Gastroesophageal sphincter (tissue), 4 donors: ENCODE results near the gene UBE4B. TPM values are rescaled to one million over a fixed set of nuclear protein-coding genes. Genes with fewer than 3 reads are reported as not detected.

Experiments used
- ATAC-seq: fragments of 150-250 bp; one replicate; pipeline ENCODE4 v1.9.1; 2016; ENCODE audit warnings: mild to moderate bottlenecking, moderate library complexity
- H3K27ac ChIP-seq, 4 donors: fragments of 200-600 bp; sonication (generic) in 3 of 4; 1 replicate in 3 of 4; 2 replicates in 1 of 4; pipeline ENCODE4 v1.5.1; 2016 to 2019
- H3K27me3 ChIP-seq: fragments of 200-600 bp; sonication (generic); one replicate; pipeline ENCODE4 v1.5.1; 2019
- H3K36me3 ChIP-seq, 2 donors: fragments of 200-600 bp; sonication (generic); one replicate each; pipeline ENCODE4 v1.5.1; 2019; ENCODE audit warnings: control low read depth in 1 of 2
- H3K4me1 ChIP-seq, 3 donors: fragments of 200-600 bp; sonication (generic); 1 replicate in 2 of 3; 2 replicates in 1 of 3; pipeline ENCODE4 v1.5.1; 2016 to 2019; ENCODE audit warnings: control low read depth in 2 of 3
- H3K4me3 ChIP-seq, 2 donors: fragments of 200-600 bp; sonication (generic); one replicate each; pipeline ENCODE4 v1.5.1; 2019; ENCODE audit warnings: mild to moderate bottlenecking in 1 of 2, moderate library complexity in 1 of 2
- H3K9me3 ChIP-seq, 3 donors: fragments of 200-600 bp; sonication (generic); one replicate each; pipeline ENCODE4 v1.5.1; 2017 to 2019; ENCODE audit warnings: control low read depth in 2 of 3
- EP300 ChIP-seq: sonication (generic); formaldehyde crosslinking; IDR thresholded peaks from one replicate; pipeline ENCODE4 v1.6.1; 2017; ENCODE audit warnings: antibody characterized with exemption, mild to moderate bottlenecking
- POLR2A ChIP-seq, 2 donors: fragments of 450-650 bp; IDR thresholded peaks; one replicate each; pipeline ENCODE4 v1.6.1; 2017; ENCODE audit warnings: antibody characterized with exemption in 2 of 2, mild to moderate bottlenecking in 2 of 2, moderate library complexity in 1 of 2
- POLR2AphosphoS5 ChIP-seq: sonication (generic); formaldehyde crosslinking; IDR thresholded peaks from one replicate; pipeline ENCODE4 v1.6.1; 2017; ENCODE audit warnings: antibody characterized with exemption
- WGBS, 2 donors: methylation state at CpG; one replicate each; pipeline ENCODE4 v1.1.5; 2018; ENCODE audit warnings: low coverage in 1 of 2; 5-methylcytosine and 5-hydroxymethylcytosine counted together
- total RNA-seq, 4 donors: library from RNA; depleted of rRNA; stranded (reverse); fragments of >200 nt; gene quantifications; one replicate each; pipeline ENCODE4 v1.1.0, GENCODE V29; 2016
- TF ChIP-seq, protein P1 (sequence below), 4 experiments: fragments of 200-600 bp in 2 of 4; fragments of 450-650 bp in 2 of 4; sonication (generic) in 1 of 4; IDR thresholded peaks; one replicate each; pipeline ENCODE4 v1.5.1; 2017 to 2019; ENCODE audit warnings: antibody characterized with exemption in 4 of 4, mild to moderate bottlenecking in 2 of 4, moderate library complexity in 2 of 4

Gene UBE4B
- total RNA-seq, 4 donors from 2014 or later, result 56.9 to 120 (median 83.2) TPM

DNA sequence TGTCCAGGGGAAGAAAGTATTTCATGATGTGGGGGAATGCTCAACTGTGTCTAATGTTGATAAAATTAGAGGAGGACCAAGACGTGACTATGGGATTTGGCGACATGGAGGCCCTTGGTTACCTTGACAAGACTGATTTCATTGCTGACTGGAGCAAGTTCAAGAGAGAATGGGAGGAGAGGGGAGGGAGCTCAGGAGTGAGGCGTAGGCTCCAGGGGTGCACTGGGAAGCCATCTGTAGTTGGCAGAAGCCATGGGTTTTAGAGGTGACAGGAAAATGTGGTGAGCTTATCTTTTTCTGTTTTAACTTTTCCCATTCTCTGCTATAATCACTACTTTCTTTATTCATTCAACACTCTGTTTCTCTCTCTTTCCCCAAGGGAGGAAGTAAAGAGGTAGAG lies 15.8 kb downstream of the UBE4B start:
- no peaks in the 10 kb centered on the region for H3K27me3 ChIP-seq
- H3K4me3 ChIP-seq, result no peak overlapping the region
- TF ChIP-seq POLR2AphosphoS5, result no peak
- TF ChIP-seq, protein P1, sequence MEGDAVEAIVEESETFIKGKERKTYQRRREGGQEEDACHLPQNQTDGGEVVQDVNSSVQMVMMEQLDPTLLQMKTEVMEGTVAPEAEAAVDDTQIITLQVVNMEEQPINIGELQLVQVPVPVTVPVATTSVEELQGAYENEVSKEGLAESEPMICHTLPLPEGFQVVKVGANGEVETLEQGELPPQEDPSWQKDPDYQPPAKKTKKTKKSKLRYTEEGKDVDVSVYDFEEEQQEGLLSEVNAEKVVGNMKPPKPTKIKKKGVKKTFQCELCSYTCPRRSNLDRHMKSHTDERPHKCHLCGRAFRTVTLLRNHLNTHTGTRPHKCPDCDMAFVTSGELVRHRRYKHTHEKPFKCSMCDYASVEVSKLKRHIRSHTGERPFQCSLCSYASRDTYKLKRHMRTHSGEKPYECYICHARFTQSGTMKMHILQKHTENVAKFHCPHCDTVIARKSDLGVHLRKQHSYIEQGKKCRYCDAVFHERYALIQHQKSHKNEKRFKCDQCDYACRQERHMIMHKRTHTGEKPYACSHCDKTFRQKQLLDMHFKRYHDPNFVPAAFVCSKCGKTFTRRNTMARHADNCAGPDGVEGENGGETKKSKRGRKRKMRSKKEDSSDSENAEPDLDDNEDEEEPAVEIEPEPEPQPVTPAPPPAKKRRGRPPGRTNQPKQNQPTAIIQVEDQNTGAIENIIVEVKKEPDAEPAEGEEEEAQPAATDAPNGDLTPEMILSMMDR (IDR thresholded peaks at IDR 0.05), result no peak
- WGBS, 2 donors, result 96% methylated on average over 3 of the region's 3 CpGs; no CpG with 5 or more reads in 1 of the 2 donors
- no peak overlapping the region for H3K27ac ChIP-seq
- peaks cover 15 to 80% (median 16%) of the 10 kb centered on the region in 3 donors for H3K4me1 ChIP-seq
- no peaks in the 10 kb centered on the region for H3K9me3 ChIP-seq
- H3K36me3 ChIP-seq, result peaks cover 0 to 36% of the 10 kb centered on the region in 2 donors
- no peak for ATAC-seq

DNA sequence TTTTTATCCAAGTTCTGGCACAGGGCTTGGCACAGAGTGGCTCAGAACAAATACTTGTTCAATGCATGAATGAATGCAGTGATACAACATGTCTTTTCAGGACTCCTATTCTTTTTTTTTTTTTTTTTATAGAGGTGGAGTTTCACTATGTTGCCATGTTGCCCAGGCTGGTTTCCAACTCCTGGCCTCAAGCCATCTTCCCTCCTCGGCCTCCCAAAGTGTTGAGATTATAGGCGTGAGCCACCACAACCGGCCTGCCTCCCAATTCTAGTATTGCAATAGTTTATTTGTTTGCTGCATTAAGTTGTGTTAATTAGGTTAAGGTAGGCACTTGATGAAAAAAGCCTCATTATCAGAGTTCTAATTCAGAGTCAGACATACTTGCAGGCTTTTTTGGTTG lies 17.9 kb downstream of the UBE4B start:
- no peak for ATAC-seq
- H3K27ac ChIP-seq, result no peak overlapping the region
- H3K27me3 ChIP-seq, result no peaks in the 10 kb centered on the region
- TF ChIP-seq POLR2A (IDR thresholded peaks at IDR 0.05), result no peak
- no peak for TF ChIP-seq EP300
- no peak for TF ChIP-seq POLR2AphosphoS5
- TF ChIP-seq, protein P1 (IDR thresholded peaks at IDR 0.05), result no peak
- no peak overlapping the region for H3K4me3 ChIP-seq
- H3K36me3 ChIP-seq, result peaks cover 0 to 28% of the 10 kb centered on the region in 2 donors
- no peaks in the 10 kb centered on the region for H3K9me3 ChIP-seq
- peaks cover 13 to 73% (median 13%) of the 10 kb centered on the region in 3 donors for H3K4me1 ChIP-seq
- WGBS, 2 donors, result 69 to 71% methylated on average over 3 of the region's 3 CpGs

DNA sequence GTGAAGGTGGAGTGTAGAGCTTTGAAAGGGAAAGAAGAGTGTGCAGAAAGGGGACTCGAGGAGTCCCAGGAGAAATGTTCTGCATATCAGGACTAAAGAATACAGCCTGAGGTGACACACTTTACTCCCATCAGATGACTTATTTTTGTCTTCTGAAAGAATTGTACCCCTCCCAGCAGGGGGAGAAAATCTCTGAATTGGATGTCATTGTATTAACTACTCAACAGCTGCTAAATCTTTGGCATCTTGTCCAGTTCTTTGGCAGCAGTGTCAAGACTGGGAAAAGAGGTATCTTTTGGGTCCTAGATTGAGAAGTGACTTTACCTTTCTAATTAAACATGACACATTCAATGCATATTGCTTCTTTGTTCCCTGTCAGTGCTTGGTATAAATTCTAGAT lies 18.9 kb downstream of the UBE4B start:
- no peak overlapping the region for H3K4me3 ChIP-seq
- 80% methylated on average over 1 of the region's 1 CpG; no CpG with 5 or more reads in 1 of the 2 donors for WGBS, 2 donors
- no peak for ATAC-seq

DNA sequence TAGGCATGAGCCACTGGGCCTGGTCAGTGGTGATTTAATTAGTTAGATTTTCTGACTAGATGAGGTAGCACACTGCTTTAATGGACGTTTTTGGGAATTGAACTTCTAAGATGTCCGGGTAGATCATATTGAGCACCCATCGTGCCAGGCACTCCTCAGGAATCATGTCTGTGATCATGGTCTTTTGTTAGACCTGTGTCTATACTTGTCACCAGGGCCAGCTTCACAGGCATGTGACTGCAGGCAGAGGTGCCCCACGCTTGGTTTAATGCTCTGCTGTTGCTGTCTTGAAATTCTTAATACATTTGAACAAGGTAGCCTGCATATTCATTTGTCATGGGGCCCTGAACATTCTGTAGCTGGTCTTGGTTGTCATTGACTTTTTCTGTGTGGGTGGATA lies 19.6 kb downstream of the UBE4B start:
- no peak for ATAC-seq

More for the DNA sequence above, 18.9 kb downstream of the UBE4B start:
- TF ChIP-seq, protein P1 (IDR thresholded peaks at IDR 0.05), result no peak
- TF ChIP-seq EP300, result no peak
- no peak for TF ChIP-seq POLR2A (IDR thresholded peaks at IDR 0.05)
- TF ChIP-seq POLR2AphosphoS5, result no peak
- Histone ChIP-seq H3K27me3 (no peaks in the 10 kb centered on the region), H3K9me3 (no peaks in the 10 kb centered on the region), H3K4me1 (peaks cover 4 to 73% (median 7%) of the 10 kb centered on the region in 3 donors), H3K27ac (no peak overlapping the region), H3K36me3 (peaks cover 0 to 28% of the 10 kb centered on the region in 2 donors)

DNA sequence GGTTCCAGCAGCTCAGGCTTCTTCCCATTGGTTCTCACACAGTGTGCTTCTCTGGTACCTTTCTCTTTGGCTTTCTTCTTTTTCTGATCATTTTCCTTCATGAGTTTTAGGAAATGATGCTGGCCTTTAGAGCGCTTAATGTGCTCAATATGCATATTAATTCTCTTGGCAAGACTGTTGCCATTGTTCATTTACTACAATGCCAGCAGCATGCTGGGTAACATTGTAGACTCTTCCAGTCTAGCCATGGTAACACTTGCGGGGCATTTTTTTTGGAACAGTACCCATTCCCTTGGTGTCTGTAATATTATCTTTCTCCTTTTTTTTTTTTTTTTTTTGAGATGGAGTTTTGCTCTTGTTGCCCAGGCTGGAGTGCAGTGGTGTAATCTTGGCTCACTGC lies 21.7 kb downstream of the UBE4B start:
- TF ChIP-seq POLR2AphosphoS5 (no peak), EP300 (no peak), POLR2A (IDR thresholded peaks at IDR 0.05) (no peak)
- TF ChIP-seq, protein P1 (IDR thresholded peaks at IDR 0.05), result no peak
- Histone ChIP-seq H3K4me1 (peaks cover 3 to 73% (median 21%) of the 10 kb centered on the region in 3 donors), H3K27ac (no peak overlapping the region), H3K4me3 (no peak overlapping the region), H3K36me3 (peaks cover 0 to 33% of the 10 kb centered on the region in 2 donors), H3K27me3 (no peaks in the 10 kb centered on the region), H3K9me3 (no peaks in the 10 kb centered on the region)
- 79 to 100% methylated on average over 2 of the region's 2 CpGs for WGBS, 2 donors
- ATAC-seq, result no peak

More for the DNA sequence above, 19.6 kb downstream of the UBE4B start:
- peaks cover 0 to 73% (median 10%) of the 10 kb centered on the region in 3 donors for H3K4me1 ChIP-seq
- H3K27ac ChIP-seq, result no peak overlapping the region
- H3K27me3 ChIP-seq, result no peaks in the 10 kb centered on the region
- TF ChIP-seq, protein P1 (IDR thresholded peaks at IDR 0.05), result no peak
- TF ChIP-seq POLR2AphosphoS5 (no peak), EP300 (no peak), POLR2A (IDR thresholded peaks at IDR 0.05) (no peak)
- H3K9me3 ChIP-seq, result no peaks in the 10 kb centered on the region
- peaks cover 0 to 28% of the 10 kb centered on the region in 2 donors for H3K36me3 ChIP-seq
- WGBS, 2 donors, result 81 to 92% methylated on average over 3 to 4 of the region's 4 CpGs
- no peak overlapping the region for H3K4me3 ChIP-seq
